ENCODE data around the gene TMEM108. TPM values are rescaled to one million over a fixed set of nuclear protein-coding genes. Genes with fewer than 3 reads are reported as not detected.

Gene TMEM108
- total and polyA plus RNA-seq, 2 of the 4 experiments (the other 2 are of a cell fraction): 0.18 to 2.2 TPM

DNA sequence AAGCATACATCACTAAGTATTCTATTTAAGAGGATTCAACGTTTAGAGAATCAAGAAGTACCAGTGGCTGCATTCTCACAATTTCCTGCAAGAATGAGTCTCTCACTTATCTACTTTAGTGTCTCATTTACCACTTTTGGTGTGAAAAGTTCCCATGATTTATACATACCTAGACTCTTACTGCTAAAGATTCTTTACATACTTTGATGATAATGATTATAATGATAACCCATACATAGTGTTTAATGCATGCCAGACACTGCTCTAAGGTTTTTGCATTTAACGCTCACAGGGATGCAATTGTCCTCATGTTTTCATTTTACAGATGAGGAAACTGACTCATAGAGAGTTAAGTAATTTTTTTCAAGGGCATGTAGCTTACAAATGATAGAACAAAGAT is 133.6 kb downstream of the TMEM108 start:
- no peak for ATAC-seq (ENCODE audit: low read depth)
- dilution Hi-C loops (cut with HindIII; ENCODE audit: low sequenced_read_pairs, unreplicated experiment): no loop called here
- CTCF ChIA-PET: no interaction called here

More for the DNA sequence above, 133.6 kb downstream of the TMEM108 start:
- H3K27ac ChIP-seq (ENCODE audit: insufficient read depth, low read length): no peak overlapping the region
- H3K27me3 ChIP-seq (ENCODE audit: control insufficient read depth, insufficient read depth, low read length): no peaks in the 10 kb centered on the region
- no peak overlapping the region for H2BK120ac ChIP-seq (ENCODE audit: low read depth, low read length)
- H3K9me3 ChIP-seq (ENCODE audit: control insufficient read depth, insufficient read depth, low read length): peaks cover 1% of the 10 kb centered on the region; the same call in 1 of the 2 replicates
- no peak overlapping the region for H3K4me2 ChIP-seq (ENCODE audit: low read depth, low read length)
- no CpG with 5 or more reads among the region's 2 CpGs for WGBS, 2 experiments (ENCODE audit: extremely low coverage in 2 of 2, insufficient read length in 1 of 2)
- TF ChIP-seq NFE2L2 (IDR thresholded peaks at IDR 0.05; ENCODE audit: low read depth, low read length) (no peak), POLR2A (IDR thresholded peaks at IDR 0.05; ENCODE audit: low read depth, low read length) (no peak), CHD1 (IDR thresholded peaks at IDR 0.05; ENCODE audit: low read depth, low read length) (no peak), RCOR1 (IDR thresholded peaks at IDR 0.05; ENCODE audit: insufficient replicate concordance, low read length) (no peak), CEBPB (IDR thresholded peaks at IDR 0.05; ENCODE audit: low read depth, low read length) (no peak), MXI1 (IDR thresholded peaks at IDR 0.05; ENCODE audit: borderline replicate concordance, low read depth, low read length) (no peak), SMC3 (IDR thresholded peaks at IDR 0.05; ENCODE audit: low read depth, low read length) (no peak), BHLHE40 (IDR thresholded peaks at IDR 0.05; ENCODE audit: low read depth, low read length) (no peak), MAFK (IDR thresholded peaks at IDR 0.05; ENCODE audit: low read depth, low read length) (no peak), FOS (IDR thresholded peaks at IDR 0.05; ENCODE audit: low read depth, low read length) (no peak), RAD21 (IDR thresholded peaks at IDR 0.05; ENCODE audit: low read length) (no peak)
- no peak for DNase-seq
- H2AFZ ChIP-seq (replicated peaks; ENCODE audit: low read length, poor library complexity): no peak overlapping the region
- intact Hi-C loops (cut with micrococcal nuclease) (no loop called here), in situ Hi-C loops (cut with MboI; ENCODE audit: low sequenced_read_pairs) (no loop called here)
- no peak overlapping the region for H2BK5ac ChIP-seq (ENCODE audit: low read depth, low read length, poor library complexity, severe bottlenecking)
- H3K56ac ChIP-seq (ENCODE audit: extremely low read depth, insufficient read depth, low read length): no peak overlapping the region
- H3K36me3 ChIP-seq (ENCODE audit: control insufficient read depth, insufficient read depth, low read length): no peaks in the 10 kb centered on the region
- no peak overlapping the region for H3K18ac ChIP-seq (ENCODE audit: low read depth, low read length)
- no peak overlapping the region for H2BK15ac ChIP-seq (ENCODE audit: low read depth, low read length)
- no peak overlapping the region for H2BK20ac ChIP-seq (ENCODE audit: low read depth, low read length)
- BruUV-seq (replicated peaks): no TSS peak
- H3K14ac ChIP-seq (replicated peaks; ENCODE audit: low read depth, low read length): no peak overlapping the region
- POLR2A ChIA-PET (ENCODE audit: unreplicated experiment): no interaction called here
- no peak overlapping the region for H3K4me3 ChIP-seq (ENCODE audit: insufficient read depth, low read depth, low read length)
- H3K23ac ChIP-seq (ENCODE audit: low read depth, low read length): no peak overlapping the region
- no peak overlapping the region for H4K91ac ChIP-seq (ENCODE audit: insufficient read depth, low read depth, low read length)
- no peak overlapping the region for H3K9ac ChIP-seq (ENCODE audit: low read depth, low read length)
- H3K79me1 ChIP-seq (ENCODE audit: low read depth in 1 of 2, low read length in 2 of 2): no peaks in the 10 kb centered on the region
- no peak overlapping the region for H2AK5ac ChIP-seq (ENCODE audit: low read depth, low read length)
- no peaks in the 10 kb centered on the region for H3K4me1 ChIP-seq (ENCODE audit: control insufficient read depth, insufficient read depth, low read length)
- H3K4ac ChIP-seq (ENCODE audit: low read depth, low read length): no peak overlapping the region
- no peak overlapping the region for H4K8ac ChIP-seq (ENCODE audit: low read depth in 2 of 2, low read length in 2 of 2)
- no peaks in the 10 kb centered on the region for H3K9me1 ChIP-seq (ENCODE audit: insufficient read depth, low read length)
- H4K20me1 ChIP-seq (ENCODE audit: insufficient read depth, low read length): no peaks in the 10 kb centered on the region
- H4K5ac ChIP-seq (ENCODE audit: low read depth, low read length): no peak overlapping the region
- no peak overlapping the region for H2AK9ac ChIP-seq (replicated peaks; ENCODE audit: low read depth, low read length, poor library complexity)
